GM08714 (cell line): Measurements from ENCODE around the gene TRAPPC12.

Experiments used
- H3K4me3 ChIP-seq: fragments of 200-500 bp; sonication (Bioruptor generic); 2 replicates; pipeline ENCODE4 v1.5.1; 2014; ENCODE audit warnings: mild to moderate bottlenecking, low read length, inconsistent platforms
- ZNF274 ChIP-seq: IDR thresholded peaks from 2 replicates; pipeline ENCODE4 v1.6.1; 2012; ENCODE audit warnings: mild to moderate bottlenecking, low read depth, low read length

The TRAPPC12 gene

DNA sequence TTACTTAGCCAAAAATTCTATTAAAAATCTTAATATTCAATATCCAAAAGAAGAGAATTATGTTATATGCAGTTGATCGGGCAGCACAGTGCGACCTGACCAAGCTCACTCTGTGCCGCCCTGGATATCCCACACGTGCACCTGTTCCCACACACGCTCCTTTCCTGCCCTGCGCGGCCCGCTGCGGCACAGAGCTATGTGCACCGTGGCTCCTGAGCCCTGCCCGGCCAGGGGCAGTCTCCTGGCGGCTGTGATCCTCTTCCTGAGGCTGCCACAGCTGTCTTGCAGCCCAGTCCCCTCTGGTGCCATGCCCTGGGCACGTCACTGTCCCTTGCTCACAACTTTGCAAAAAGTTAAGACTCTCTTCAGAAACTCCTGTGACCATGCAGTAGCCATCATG, 29.3 kb downstream of the TRAPPC12 start:
- H3K4me3 ChIP-seq: no peak overlapping the region
- no peak for TF ChIP-seq ZNF274

DNA sequence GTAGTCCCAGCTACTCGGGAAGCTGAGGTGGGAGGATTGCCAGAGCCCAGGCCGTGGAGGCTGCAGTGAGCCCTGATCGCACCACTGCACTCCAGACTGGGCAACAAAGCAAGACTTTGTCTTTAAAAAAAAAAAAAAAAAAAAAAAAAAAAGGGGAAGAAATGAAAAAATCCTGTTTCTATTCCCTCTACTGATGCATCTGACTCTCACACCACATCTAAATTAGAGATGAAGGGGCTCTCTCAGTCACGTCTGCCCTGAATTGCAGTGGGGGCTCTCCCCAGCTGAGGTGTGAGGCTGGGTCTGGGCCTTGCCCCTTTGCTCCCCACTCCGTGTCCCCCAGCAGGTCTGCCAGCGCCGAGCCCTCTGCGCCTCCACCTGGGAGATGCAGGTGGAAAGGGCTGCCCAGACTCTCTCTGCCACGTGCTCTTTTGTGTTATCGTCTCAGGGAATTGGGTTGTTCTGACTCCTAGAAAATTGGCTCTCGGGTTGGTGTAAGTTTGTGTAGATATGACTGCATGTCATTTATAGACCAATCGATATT, 30.2 kb downstream of the TRAPPC12 start:
- TF ChIP-seq ZNF274: no peak

DNA sequence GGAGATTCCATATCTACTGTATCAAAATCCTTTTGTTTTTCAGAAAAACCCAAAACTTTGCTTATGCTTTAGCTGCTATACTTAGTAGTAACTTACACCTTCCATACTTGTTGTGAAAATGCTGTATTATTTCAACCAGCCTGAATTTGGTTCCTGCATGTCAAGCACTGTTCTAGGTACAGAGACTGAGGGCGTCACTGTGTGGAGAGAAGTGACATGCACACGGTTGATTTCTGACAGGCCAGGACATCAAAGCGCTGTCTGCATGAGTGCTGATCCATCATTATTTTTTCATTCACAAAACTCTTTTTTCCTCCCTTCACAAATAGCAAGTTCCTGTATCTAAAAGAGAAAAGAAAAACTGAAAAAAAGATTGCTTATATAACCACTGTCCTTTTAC, 31.6 kb downstream of the TRAPPC12 start:
- TF ChIP-seq ZNF274: no peak
- H3K4me3 ChIP-seq: no peak overlapping the region

More for the DNA sequence above, 30.2 kb downstream of the TRAPPC12 start:
- H3K4me3 ChIP-seq: no peak overlapping the region

DNA sequence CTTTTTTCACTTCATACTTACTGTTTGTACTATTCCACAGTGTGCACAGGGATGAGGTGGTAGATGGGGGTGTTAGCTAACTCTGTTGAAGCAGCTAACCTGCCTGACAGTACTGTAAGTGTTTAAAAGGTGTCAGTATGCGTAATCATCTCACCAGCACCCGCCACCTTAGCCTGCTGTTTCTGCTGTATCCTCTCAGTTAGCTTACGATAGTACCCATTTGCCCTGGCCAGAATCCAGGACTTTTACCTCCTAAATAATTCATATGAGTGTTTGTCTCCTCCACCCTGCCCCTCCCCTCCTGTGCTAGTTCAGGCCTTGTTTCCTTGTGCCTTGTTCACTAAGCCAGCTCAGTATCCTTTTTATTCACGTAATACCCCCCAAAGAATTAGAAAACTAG, 34.2 kb downstream of the TRAPPC12 start:
- no peak overlapping the region for H3K4me3 ChIP-seq
- no peak for TF ChIP-seq ZNF274

DNA sequence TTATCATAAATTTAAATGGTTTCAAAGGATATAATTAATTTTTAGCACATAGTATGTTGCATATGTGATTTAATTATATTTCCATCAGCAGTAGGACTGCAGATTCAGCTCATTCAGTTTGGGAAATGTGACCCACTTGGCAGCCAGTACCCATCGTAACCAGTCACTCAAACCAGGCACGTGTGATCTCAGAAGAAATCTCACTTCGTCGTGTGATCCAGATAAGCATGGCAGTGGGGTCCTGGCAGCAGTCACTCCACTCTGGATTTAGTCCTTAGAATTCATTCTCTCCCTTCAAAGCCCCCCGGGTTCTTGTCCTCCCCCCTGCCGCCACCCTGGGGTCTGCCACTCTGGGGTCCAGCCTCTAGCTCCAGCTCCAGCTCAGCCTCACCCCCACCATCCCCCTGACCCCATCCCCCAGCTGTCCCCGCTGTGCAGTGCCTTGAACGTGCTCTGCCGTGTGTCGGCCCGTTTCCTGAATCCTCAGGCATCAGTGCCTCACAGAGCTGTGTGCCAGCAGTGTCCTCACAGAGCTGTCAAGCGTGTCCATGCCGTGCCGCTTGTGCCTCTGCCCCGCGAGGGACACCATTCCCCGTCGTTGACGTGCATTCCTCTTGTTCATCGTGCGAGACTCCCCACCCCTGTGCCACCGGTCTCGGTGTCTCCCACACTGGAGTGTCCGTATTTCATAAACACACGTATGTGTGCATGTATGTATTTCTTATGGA, 34.8 kb downstream of the TRAPPC12 start:
- no peak for TF ChIP-seq ZNF274

DNA sequence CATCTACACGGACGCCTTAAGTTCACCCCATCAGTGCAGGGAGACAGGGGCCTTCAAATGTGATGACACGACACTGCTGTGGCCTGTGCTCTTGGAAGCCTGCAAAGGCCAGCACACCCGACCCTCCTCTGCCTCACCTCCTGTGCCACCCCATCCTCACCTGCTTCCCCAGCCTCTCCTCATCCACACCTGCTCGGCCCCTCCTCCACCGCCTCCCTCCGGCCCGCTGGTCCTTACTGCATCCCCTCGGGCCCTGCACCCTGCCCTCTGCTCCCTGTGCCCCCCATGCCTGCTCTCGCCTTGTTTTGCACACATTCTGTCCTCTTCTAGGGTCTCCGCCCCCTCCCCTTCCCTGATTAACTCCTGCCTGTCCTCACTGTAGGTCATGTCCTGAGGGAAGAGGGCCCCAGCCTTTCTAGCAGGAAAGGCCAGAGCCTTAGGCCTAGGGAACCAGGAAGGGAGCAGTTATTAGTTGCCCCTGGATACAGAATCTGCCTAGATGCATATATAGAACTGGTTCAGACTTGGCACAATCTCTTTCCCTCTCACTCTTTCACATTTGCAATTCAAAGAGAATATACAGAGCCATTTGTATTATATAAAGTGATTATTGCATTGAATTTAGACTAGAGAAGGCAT, 39.4 kb downstream of the TRAPPC12 start:
- TF ChIP-seq ZNF274: no peak
- no peak overlapping the region for H3K4me3 ChIP-seq

More for the DNA sequence above, 34.8 kb downstream of the TRAPPC12 start:
- H3K4me3 ChIP-seq: no peak overlapping the region

DNA sequence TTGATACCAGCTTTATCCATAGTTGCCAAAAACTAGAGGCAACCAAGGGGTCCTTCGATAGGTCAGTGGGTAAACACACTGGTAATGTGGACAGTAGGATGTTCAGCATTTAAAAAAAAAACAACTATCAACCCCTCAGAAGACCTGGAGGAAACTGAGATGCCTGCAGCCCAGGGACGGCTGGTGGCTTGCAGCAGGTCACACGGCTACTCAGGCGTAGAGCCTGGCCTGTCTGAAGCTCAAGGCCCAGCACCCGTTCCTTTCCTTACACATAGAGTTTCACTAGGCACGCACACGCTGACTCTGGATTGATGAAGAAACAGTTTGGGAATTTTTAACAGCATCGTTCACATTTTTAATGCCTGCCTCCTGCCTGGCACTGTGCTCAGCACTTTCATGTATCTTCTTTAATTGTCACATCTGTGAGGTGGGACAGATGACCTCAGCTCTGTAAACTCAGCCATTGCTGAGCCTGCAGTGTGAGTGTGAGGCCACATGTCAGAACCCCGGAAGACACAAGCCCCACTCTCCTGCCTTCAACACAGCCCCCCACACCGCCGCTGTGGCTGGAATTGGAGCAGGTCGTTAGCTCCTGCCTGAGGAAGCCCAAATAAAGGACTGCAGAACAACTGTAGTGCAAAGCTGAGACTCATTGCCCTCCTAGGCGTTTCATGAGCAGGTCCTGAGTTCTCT, 40.7 kb downstream of the TRAPPC12 start:
- H3K4me3 ChIP-seq: no peak overlapping the region
- TF ChIP-seq ZNF274: no peak

DNA sequence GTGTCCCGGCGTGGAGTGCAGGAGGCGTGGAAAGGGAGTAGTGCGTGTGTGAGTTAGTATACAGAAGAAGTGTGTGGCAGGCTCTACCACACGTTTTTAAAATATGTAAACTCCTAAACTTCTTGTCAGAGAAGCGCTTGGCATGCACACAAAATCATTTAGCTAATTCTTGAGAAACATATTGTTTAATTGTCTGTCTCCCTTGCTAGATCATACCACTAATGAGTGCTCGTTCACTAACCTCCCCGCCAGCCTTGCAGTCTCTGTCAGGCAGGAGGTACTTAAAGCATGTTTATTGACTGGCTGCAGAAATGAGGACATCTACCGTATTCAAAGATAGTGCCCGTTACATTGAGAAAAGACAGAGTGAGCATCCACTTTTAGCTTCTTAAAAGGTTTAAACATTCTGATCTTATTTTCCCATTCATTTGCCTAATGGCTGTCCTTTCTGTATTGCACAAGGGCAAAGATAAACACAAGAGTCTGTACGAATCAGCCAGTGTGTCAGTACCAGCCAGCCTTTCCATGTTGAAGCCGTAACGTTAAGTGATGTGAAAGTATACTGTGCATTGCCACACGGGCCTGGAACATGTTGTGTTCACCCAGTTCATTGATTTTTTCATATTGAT, 41.4 kb downstream of the TRAPPC12 start:
- no peak overlapping the region for H3K4me3 ChIP-seq
- TF ChIP-seq ZNF274: no peak

DNA sequence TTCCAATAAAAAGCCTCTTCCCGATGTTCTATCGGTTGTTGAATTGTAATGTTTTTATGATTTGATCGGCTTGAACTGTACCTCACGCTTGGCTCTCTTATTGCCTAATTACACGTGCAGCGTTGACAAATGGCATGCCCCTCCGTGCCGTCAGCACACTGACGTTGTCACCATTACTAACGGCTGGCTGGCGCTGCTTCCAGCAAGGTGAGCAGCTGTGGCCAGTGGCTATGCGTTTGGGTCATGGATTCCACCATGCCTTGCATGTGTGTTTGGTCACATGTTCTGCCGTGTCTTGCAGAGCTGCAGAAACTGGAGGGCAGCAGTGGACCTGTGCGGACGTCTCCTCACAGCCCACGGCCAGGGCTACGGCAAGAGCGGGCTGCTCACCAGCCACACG, 42.1 kb downstream of the TRAPPC12 start:
- no peak for TF ChIP-seq ZNF274
- H3K4me3 ChIP-seq: no peak overlapping the region

DNA sequence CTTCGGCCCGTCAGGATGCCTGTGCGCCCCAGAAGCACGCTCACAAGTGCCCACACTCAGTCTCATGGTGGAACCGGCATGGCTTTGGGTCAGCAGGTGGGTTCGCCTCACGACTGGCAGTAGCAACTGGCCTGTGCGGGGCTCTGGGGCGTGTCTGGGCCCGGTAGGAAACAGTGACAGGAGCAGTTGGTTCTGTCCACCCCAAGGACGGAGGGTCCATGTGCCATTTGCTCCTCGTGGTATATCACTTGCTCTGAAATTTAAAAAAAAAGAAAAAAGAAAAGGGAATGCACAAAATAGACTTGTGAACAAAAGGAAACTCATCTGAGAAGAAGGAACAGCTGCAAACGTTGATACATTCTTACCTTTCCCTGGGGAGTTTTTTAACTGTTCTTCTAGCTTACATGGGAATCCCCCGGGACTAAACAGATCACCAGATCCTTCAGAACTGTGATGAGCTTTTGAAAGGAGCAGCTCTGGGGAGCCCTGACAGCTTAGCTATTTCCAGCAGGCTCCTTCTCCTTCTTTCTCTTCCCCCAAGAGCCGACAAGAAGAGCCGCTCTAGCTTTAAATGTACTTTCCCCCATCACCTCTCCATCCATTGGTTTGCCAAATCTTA, 42.8 kb downstream of the TRAPPC12 start:
- no peak for TF ChIP-seq ZNF274
- H3K4me3 ChIP-seq: no peak overlapping the region

DNA sequence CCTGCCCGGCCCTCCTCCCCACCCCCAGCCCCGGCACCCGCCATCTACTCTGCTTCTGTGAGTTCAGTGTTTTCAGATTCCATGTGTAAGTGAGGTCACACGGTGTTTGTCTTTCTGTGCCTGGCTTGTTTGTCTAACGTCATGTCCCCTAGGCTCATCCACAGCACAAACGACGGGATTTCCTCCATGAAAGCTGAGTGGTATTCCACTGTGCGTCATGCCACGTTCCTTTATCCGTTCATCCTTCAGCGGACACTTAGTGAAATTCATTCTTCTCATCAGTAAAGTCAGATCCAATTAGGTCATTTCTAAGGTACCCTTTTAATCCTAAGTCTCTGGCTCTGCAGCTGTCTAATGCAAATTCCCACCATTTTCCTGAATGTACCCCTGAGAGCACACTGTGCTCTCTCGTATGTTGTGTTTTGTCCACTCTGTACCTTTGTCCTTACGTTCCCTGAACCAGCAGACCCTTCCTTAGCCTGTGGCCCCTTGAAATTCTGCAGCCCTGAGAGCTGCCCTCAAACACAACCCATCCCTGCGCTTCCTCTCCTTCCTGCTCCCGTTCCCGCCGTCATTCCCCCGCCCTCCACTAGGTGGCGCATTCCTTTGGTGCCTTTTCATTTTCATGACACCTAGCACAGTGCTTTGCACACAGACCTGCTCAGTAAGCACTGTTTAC, 44.1 kb downstream of the TRAPPC12 start:
- no peak for TF ChIP-seq ZNF274

DNA sequence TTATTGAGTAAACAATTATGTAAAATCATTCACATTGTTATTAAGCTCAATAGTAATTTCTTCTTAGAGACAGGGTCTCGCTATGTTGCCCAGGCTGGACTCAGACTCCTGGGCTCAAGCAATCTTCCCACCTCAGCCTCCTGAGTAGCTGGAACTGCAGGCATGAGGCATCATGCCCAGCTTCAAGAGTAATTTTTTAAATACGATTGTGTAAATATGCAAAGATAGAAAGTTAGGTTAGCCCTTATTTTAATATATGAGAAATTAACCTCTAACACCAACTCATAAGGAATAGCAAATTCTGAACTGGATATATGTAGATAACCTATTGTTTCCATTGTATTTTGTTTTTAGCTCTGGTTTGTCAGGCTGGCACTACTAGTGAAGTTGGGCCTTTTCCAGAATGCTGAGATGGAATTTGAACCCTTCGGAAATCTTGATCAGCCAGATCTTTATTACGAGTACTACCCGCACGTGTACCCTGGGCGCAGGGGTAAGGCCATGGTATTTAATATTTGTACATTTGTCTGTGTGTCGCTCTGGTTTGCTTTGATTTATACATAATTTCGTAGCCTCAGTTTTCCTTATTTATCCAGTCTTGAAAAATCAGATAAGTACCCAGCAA, 44.8 kb downstream of the TRAPPC12 start:
- TF ChIP-seq ZNF274: no peak
- H3K4me3 ChIP-seq: no peak overlapping the region

More for the DNA sequence above, 44.1 kb downstream of the TRAPPC12 start:
- H3K4me3 ChIP-seq: no peak overlapping the region

DNA sequence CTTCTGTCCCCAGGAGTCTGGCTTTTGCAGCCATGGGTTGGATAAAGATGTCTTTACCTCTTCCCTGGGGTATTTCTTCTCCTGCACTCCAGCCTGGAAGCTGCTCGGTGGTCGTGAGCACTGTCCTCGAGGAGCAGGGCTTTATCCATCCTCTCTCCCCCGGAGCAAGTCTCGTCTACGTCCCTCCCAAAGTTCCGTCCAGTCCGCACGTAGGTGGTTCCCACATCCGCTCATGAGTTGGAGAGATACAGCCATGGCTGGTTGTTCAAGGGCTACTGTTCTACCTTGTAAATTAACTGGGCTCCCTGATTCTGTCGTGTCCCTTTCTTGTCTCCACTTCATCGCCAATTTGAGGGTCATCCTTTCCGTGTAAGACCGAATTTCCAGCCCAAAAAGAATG, 47.1 kb downstream of the TRAPPC12 start:
- no peak for TF ChIP-seq ZNF274

More for the DNA sequence above, 47.1 kb downstream of the TRAPPC12 start:
- no peak overlapping the region for H3K4me3 ChIP-seq
